GM19328 (cell line): ENCODE measurements around the gene ZMYND19.
A peak's percentile ranks its signal among the peaks of the same experiment; 100 is the strongest.
"Not testable (repeated sequence)": the region's sequence is repeated elsewhere in the genome, so short reads cannot be mapped to it uniquely, and the experiment has no call there.

Experiments
- ATAC-seq: cut with Tn5 transposase; IDR thresholded peaks from one replicate; pipeline ENCODE4 v1.9.1; 2021; ENCODE audit warnings: mild to moderate bottlenecking, moderate library complexity; ENCODE audit not compliant: unreplicated experiment

Gene ZMYND19

DNA sequence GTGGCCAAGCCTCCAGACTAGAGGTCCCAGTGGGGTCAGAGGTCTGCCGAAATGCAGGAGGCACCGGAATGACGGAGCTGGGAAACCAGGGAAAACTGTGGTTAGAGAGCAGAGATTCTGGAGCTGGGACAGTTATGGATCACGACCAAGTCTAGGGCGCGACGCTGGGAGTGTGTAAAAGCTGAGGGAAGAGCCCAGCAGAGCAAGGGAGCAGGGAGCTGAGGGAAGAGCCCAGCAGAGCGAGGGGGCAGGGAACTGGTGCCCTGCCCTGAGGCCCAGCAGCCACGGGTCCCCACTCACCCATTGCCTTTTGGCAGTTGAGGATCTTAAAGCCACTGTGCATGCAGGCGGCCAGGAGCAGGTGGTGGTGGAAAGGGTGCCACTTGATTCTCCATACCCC is 26.2 kb downstream of the ZMYND19 start:
- ATAC-seq = no peak

DNA sequence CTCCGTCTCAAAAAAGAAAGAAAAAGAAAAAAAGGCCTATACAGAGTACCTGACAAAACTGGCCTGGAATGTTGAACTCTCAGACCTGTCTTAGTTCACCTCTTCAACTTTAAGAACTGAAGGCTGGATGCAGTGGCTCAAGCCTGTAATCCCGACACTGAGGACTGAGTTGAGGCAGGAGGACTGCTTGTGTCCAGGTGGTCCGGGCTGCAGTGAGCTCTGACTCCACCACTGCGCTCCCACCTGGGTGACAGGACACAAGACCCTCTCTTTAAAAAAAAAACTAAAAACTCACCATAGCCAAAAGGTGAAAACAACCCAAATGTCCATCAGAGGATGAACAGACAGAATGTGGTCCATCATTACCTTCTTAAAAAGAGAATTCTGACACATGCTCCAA is 32.2 kb downstream of the ZMYND19 start:
- ATAC-seq = no peak

DNA sequence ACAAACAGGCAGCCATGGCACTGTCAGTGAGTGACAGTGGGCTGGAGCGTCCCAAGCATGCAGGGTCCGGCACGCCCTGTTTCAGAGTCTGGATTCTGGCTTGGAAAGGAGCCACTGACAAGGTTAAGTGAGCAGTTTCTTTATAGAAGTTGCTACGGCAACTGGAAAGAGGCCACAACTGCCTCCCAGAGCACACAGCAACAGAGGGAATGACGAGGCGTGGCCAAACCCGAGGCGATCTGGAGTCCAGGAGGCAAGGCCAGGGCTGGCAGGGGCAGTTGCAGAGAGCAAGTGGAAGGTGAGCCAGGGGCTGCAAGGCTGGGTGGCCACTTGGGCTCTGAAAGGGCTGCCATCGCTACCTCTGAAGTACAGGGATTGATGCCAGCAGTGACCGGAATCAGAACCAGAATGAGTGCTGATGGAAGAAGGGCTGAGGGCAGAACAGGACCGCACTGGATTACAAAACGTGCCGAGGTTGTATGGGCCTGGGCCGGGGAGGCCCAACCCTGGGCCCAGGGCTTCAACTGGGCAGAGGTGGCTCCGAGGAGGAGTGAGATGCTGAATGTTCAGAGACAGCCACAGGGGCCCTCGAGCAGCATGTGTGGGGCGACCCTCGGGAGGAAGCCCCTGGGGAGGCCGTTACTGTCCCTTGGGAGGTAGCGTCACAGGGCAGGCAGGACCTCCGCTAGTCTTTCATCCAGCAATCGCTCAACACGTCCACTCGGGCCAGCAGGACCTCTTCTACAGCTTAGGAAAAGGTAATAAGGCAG is 34.1 kb downstream of the ZMYND19 start:
- ATAC-seq = no peak

DNA sequence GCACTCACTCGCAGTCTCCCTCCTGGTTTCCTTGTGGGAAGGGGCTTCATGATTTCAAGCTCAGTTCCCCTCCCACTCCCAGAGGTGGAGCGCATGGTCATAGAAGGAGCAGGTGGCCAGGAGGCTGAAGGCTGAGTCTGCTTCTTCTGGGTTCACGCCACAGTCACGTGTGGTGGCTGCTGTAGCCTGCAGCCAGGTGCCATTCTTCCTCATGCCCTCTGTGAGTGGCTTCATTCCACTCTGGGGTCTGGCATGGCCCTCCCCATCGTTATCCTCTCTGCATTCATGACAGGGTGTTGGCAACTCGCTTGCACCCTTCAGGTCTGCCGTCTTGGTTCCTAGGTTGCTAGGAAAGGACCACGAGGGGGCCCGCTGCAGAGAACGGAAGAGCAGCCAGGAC is 35.1 kb downstream of the ZMYND19 start:
- ATAC-seq = no peak

DNA sequence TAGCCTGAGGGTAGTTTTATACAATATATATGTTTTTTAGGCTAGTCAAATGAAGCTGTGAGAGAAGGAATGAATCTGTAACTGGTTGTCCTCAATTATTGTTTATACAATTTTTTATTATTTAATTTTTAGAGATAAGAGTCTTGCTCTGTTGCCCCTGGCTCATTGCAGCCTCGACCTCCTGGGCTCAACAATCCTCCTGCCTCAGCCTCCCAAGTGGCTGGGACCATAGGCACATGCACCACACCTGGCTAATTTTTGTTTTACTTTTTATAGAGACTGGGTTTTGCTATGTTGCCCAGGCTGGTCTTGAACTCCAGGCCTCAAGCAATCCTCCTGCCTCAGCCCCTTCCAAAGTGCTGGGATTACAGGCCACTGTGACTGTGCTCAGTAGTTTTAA is 36.0 kb downstream of the ZMYND19 start:
- ATAC-seq = no peak

DNA sequence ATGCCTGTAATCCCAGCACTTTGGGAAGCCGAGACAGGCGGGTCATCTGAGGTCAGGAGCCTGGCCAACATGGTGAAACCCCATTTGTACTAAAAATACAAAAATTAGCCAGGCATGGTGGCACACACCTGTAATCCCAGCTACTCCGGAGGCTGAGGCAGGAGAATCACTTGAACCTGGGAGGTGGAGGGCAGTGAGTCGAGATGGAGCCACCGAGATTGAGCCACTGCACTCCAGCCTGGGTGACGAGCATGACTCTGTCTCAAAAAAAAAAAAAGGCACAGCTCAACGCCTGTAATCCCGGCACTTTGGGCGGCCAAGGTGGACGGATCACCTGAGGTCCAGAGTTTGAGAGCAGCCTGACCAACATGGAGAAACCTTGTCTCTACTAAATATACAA is 36.7 kb downstream of the ZMYND19 start:
- ATAC-seq = not testable (repeated sequence)

DNA sequence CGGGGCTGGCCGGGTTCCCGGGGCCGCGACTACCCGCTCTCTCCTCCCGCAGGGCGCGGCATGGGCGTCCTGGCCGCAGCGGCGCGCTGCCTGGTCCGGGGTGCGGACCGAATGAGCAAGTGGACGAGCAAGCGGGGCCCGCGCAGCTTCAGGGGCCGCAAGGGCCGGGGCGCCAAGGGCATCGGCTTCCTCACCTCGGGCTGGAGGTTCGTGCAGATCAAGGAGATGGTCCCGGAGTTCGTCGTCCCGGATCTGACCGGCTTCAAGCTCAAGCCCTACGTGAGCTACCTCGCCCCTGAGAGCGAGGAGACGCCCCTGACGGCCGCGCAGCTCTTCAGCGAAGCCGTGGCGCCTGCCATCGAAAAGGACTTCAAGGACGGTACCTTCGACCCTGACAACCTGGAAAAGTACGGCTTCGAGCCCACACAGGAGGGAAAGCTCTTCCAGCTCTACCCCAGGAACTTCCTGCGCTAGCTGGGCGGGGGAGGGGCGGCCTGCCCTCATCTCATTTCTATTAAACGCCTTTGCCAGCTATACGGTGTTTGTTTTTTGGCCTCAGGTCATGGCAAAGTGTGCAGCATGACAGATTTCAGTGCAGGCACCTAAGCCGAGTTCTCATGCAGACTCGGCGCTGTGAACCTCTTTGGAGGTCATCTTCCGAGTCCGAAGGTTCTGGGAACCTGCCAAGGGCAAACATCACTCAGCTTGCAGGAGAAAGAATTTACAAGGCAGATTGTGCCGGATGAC is 38.1 kb downstream of the ZMYND19 start:
- ATAC-seq = peak; percentile 17

DNA sequence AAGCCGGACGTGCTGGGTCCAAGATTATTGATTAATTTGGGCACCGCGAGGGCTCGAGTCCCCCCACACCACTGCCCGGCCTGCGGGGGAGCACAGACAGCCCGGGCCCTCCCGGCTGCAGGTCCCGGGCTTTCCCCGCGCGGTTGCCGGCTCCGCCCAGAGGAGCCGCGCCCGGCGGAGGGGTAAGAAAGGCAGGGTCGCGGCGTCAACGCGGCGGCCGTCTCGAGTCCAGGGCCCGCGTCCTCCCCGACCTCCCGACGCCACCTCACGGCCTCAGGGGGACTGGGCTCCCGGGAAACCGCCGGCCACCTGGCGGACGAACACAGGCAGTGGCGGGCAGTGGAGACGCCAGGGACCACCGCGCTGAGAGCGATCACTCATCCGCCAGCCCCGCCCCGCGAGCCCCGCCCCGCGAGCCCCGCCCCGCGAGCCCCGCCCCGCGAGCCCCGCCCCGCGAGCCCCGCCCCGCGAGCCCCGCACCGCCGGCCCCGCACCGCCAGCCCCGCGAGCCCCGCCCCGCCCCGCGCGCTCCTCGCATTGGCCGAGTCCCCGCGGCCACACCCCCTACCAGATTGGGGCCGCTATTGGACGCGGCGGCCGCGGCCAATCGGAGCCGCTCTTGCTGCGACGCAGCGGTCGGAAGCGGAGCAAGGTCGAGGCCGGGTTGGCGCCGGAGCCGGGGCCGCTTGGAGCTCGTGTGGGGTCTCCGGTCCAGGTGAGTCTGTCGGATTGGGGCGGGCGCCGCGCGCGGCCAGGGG is 38.9 kb downstream of the ZMYND19 start, which contains the start of gene MRPL41:
MRPL41 (plus strand) TSS at position 616 of the 758 bp plus-strand sequence. CDS start 203 bp downstream, outside the sequence.
- peak; percentile 76 for ATAC-seq

DNA sequence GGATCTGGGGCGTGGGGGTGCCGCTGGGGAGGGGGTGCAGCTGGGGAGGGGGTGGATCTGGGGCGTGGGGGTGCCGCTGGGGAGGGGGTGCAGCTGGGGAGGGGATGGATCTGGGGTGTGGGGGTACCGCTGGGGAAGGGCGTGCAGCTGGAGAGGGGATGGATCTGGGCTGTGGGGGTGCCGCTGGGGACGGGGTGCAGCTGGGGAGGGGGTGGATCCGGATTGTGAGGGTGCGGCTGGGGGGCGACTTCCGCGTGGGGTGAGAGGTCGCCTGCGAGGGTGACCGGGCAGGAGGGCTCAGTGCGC is 39.4 kb downstream of the ZMYND19 start:
- ATAC-seq = not testable (repeated sequence)

DNA sequence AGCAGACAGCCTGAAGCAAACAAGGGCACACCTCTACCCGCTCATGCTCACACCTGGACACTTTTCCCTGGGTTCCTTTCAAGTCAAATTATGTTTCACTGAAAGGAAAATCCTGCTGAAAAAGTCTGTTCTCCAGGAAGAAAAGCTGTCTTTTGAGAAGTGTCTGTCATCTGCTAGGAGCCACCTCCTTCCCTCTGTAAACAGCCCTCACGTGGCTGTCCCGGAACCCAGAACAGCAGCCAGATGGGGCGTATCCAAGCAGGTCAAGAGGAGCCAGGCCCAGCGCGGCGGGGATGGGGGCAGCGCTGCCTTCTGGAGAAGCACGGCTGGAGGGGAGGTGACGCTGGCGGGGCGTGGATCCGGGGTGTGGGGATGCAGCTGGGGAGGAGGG is 40.1 kb downstream of the ZMYND19 start, which contains the start of gene PNPLA7:
PNPLA7 (minus strand) TSS at position 172 of the 391 bp plus-strand sequence. CDS start 205 bp downstream, outside the sequence.
- ATAC-seq = no peak

DNA sequence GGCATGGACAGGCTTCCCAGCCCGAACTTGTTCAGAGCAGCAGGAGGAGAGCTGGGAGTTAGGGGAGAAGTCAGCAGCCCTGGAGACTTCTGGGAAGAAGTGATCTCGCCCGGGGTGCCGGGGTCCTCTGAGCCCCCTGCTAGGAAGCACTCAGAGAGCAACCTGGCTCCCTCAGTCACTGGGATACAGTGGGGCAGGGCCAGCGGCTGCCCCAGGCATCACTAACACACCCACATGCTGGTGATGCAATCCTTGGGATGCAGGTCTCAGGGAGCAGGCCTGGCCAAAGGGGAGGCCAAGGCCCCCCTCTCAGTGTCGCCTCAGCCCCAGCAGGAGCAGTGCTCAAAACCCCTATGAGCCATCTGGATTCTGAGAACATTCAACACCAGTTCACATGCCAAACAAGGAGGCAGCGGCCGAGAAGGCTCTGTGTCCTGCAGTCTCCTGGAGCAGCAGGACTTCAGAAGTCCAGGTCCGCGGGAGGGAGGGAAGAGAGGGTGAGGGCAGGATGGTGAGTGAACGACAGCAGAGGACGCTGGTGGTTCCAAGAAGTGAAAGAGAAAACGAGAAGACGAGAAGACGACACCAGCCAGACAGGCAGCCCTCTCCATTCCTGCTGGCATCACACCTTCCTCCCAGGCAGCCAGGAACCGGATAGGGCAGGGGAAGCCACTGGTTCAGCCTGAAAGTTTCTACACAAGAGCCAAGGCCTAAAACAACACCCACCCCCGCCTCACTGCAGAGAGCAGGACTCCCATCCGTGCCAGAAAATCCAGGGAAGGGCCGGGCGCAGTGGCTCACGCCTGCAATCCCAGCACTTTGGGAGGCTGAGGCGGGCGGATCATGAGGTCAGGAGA is 42.4 kb downstream of the ZMYND19 start:
- no peak for ATAC-seq

DNA sequence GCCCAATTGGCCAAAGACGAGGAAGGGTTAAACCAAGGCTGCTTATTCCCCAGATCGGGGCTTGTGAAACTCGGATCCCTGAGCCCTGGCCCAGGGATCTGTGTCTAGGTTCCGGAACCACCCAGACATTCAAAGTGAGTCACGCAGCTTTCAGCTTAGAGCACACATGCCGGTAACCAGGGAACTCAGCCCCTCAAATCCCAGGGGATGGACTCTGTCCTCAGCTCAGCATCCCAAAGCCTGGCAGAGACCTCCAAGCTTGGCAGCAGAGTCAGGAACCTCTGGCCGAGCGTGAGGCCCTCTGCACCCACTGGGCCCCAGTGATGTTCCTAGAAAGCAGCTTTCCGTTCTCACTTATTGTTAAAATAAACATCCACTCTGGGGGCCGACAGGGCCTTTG is 45.2 kb downstream of the ZMYND19 start:
- no peak for ATAC-seq

DNA sequence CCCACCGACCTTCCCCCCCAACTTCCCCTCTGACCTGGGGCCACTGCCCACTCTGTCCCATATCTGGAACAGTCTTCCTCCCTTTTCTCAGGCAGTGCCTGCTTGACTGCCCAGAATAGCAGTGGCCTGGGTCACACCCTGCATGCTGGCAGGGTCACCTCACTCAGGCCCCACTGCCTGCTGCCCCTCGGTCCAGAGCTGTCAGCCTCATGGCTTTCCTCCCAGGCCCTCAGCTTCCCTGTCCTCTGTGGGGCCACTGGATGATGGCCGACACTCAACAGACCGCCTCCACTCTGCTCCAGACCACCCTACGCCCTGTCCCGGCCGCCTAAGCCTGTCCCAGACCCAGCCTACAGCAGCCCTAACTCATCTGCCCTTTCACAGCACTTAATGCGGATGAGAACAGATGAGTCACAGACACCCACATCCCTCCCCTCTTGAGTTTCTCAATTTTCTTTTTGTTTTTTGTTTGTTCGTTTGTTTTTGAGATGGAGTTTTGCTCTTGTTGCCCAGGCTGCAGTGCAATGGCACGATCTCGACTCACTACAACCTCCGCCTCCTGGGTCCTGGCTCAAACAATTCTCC is 46.0 kb downstream of the ZMYND19 start:
- ATAC-seq = no peak

DNA sequence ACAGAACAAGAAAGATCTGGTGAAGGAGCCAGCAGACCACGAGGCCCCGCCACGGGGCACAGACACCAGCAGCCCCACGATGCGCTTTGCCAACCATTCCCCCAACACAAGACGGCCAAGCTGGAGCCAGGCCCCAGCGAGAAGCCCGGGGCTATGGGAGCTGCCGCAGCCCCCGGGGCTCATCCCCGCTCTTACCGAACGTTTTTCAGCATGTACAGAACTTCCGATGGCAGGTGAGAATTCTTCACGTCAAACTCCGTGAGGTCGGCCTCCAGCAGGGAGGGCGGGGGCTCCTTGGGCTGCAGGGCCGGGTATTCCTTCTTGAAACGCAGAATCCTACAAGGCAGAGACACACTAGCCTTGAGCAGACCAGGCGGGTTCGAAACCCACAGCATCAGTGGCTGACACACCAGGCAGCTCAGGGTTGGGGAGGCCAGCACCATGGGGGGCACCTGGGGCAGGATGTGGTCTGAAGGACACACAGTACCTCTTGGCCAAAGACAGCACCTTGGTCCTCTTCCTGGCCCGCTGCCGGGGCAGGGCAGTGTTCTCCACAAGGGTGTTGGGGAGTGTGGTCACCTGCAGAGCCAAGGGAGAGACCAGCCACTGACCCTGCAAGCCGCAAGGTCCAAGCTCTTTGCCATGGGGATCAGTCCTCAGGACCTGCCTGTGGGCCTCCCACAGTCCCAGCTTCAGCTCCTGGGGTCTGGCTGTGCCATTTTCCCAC is 46.9 kb downstream of the ZMYND19 start:
- no peak for ATAC-seq

DNA sequence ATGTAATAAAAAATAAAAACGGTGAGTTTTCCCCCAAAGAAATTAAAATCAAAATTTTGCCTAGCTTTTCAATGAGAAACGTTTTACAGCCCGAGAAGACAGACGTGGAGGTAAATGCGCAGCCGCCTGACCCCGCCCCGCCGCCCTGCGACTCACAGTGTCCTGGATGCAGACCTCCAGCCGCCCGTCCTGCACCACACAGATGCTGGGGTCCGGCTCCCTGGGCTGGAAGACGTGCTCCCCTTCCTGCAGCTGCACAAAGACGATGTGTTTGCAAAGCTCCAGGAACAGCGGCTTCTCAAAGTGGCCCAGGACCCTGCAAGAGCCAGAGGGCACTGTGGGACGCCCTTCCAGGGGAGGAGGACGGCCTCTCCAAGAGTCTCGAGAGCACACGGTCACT is 47.8 kb downstream of the ZMYND19 start:
- no peak for ATAC-seq

DNA sequence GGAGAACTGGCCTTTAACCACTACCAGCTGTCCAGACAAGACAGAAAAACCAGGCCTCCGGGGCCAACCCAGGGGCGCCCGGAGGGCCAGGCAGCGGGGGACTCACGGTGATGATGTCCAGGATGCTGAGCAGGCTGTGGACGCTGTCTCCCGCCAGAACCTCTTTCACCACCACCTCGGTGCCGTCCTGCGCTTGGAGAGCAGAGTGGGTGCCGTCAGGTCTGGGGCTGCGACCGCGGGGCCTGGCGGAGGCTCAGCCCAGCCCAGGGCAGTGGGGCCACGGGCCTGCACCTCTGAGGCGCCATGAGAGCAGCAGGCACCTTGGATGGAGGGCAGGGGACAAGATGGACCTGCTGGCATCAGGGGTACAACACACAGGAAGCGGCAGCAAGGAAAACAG is 49.8 kb downstream of the ZMYND19 start:
- ATAC-seq = no peak

DNA sequence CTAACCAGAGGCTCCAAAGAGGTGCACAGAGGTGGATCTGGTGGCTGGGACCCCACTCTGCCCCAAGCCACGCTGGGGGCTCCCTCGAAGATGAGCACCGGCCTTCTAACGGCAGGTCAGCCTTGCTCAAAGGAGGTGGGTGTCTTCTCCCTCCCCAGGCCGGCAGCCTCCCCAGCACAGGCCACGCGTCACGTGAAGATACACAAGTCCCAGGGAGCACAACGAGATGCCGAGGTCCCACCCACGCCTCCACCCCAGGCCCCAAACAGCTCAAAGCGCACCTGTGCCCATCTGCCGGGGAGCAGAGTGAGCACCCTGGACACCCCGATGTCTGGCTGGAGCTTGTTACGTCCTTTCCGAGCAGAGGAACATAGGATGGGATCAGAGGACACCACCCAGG is 52.3 kb downstream of the ZMYND19 start:
- no peak for ATAC-seq

DNA sequence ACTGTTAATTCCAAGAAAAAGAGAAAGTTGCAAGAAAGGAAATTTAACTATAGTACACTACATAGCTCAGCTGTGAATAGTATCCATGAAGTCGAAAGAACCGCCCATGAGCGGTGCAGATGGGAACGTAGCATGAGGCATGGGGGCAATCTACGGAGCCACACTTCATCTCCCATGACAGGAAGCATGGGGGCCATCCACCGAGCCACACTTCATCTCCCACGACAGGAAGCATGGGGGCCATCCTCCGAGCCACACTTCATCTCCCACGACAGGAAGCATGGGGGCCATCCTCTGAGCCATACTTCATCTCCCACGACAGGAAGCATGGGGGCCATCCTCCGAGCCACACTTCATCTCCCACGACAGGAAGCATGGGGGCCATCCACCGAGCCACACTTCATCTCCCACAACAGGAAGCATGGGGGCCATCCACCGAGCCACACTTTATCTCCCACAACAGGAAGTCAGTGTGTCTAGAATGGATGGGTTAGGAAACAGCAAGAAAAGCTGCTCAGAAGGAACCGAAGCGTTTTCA is 53.6 kb downstream of the ZMYND19 start:
- not testable (repeated sequence) for ATAC-seq

DNA sequence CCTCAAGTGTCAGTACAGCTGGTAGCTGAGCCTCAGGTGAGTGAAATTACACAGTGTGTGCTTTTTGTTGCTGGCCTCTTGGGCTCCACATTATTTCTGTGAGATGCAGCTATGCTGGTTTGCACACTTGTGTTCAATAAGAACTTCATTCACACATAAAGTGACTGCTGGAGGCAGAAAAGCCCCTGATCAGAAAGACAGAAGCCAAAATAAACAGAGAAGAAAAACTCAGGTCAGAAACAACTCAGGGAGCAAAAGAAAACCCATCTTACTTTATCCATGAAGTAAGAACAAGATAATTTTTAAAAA is 55.2 kb downstream of the ZMYND19 start:
- no peak for ATAC-seq
